Upper lobe of left lung (tissue), 6 donors: ENCODE measurements around the gene TNFRSF21. TPM values are rescaled to one million over a fixed set of nuclear protein-coding genes. Genes with fewer than 3 reads are reported as not detected.
A peak's percentile ranks its signal among the peaks of the same experiment; 100 is the strongest.

ENCODE experiments used
- ATAC-seq, 2 donors: fragments of 200-7000 bp; cut with Tn5 transposase; one replicate each; pipeline ENCODE4 v1.9.1; 2022; ENCODE audit warnings: mild to moderate bottlenecking in 2 of 2, moderate library complexity in 2 of 2; ENCODE audit not compliant: low FRiP score in 2 of 2
- DNase-seq, 2 donors: peaks; one replicate each; pipeline ENCODE4 v3.0.0-alpha.2; 2019 to 2020
- H3K27ac ChIP-seq, 4 donors: fragments of 200-600 bp; sonication (generic); one replicate each; pipeline ENCODE4 v1.5.1; 2016 to 2019
- H3K27me3 ChIP-seq, 4 donors: fragments of 200-600 bp; sonication (generic); one replicate each; pipeline ENCODE4 v1.5.1; 2017 to 2019
- H3K36me3 ChIP-seq, 4 donors: fragments of 200-600 bp; sonication (generic); one replicate each; pipeline ENCODE4 v1.5.1; 2016 to 2019
- H3K4me1 ChIP-seq, 4 donors: fragments of 200-600 bp; sonication (generic); one replicate each; pipeline ENCODE4 v1.5.1; 2018 to 2019
- H3K4me3 ChIP-seq, 4 donors: fragments of 200-600 bp; sonication (generic); one replicate each; pipeline ENCODE4 v1.5.1; 2017 to 2019; ENCODE audit warnings: mild to moderate bottlenecking in 2 of 4, moderate library complexity in 1 of 4
- H3K9me3 ChIP-seq, 4 donors: fragments of 200-600 bp; sonication (generic); one replicate each; pipeline ENCODE4 v1.5.1; 2018 to 2019
- EP300 ChIP-seq, 4 donors: sonication (generic); formaldehyde crosslinking; IDR thresholded peaks; one replicate each; pipeline ENCODE4 v1.5.1; 2017; ENCODE audit warnings: antibody characterized with exemption in 4 of 4, control low read depth in 2 of 4
- POLR2A ChIP-seq, 4 donors: fragments of 450-650 bp; IDR thresholded peaks; one replicate each; pipeline ENCODE4 v1.5.1; 2016 to 2017; ENCODE audit warnings: antibody characterized with exemption in 4 of 4, mild to moderate bottlenecking in 2 of 4
- POLR2AphosphoS5 ChIP-seq, 2 donors: sonication (generic); formaldehyde crosslinking; IDR thresholded peaks; one replicate each; pipeline ENCODE4 v1.5.1; 2017; ENCODE audit warnings: antibody characterized with exemption in 2 of 2
- WGBS, 2 donors: methylation state at CpG; one replicate each; pipeline ENCODE4 v1.1.5; 2017 to 2018; 5-methylcytosine and 5-hydroxymethylcytosine counted together
- total RNA-seq, 6 donors: library from RNA; depleted of rRNA in 4 of 6; stranded (reverse); fragments of >200 nt in 4 of 6; gene quantifications; one replicate each; pipeline versions ENCODE4 v1.1.0 to v1.2.1, GENCODE V29; 2016 to 2021
- TF ChIP-seq, protein P1 (sequence below), 6 experiments: fragments of 450-650 bp in 4 of 6; fragments of 200-600 bp in 2 of 6; sonication (generic) in 2 of 6; IDR thresholded peaks; one replicate each; pipeline ENCODE4 v1.5.1; 2016 to 2019; ENCODE audit warnings: antibody characterized with exemption in 6 of 6
- donor health status: DM: no; HTN: no; CAD: no; lungs with moderate emphysema.
- donor health status: DM: no; HTN: yes; CAD: no; lungs with severe emphysema.

TNFRSF21 gene
- total RNA-seq, 6 donors from 2014 or later = 11.7 to 56.1 (median 20.6) TPM

GRCh38 chr6:47182291-47182957 is 127.3 kb downstream of the TNFRSF21 start:
- H3K9me3 ChIP-seq = no peaks in the 10 kb centered on the region
- H3K27me3 ChIP-seq = no peaks in the 10 kb centered on the region
- TF ChIP-seq, protein P1, sequence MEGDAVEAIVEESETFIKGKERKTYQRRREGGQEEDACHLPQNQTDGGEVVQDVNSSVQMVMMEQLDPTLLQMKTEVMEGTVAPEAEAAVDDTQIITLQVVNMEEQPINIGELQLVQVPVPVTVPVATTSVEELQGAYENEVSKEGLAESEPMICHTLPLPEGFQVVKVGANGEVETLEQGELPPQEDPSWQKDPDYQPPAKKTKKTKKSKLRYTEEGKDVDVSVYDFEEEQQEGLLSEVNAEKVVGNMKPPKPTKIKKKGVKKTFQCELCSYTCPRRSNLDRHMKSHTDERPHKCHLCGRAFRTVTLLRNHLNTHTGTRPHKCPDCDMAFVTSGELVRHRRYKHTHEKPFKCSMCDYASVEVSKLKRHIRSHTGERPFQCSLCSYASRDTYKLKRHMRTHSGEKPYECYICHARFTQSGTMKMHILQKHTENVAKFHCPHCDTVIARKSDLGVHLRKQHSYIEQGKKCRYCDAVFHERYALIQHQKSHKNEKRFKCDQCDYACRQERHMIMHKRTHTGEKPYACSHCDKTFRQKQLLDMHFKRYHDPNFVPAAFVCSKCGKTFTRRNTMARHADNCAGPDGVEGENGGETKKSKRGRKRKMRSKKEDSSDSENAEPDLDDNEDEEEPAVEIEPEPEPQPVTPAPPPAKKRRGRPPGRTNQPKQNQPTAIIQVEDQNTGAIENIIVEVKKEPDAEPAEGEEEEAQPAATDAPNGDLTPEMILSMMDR (IDR thresholded peaks at IDR 0.05) = no peak
- TF ChIP-seq POLR2A (IDR thresholded peaks at IDR 0.05) (no peak), EP300 (IDR thresholded peaks at IDR 0.05) (no peak), POLR2AphosphoS5 (IDR thresholded peaks at IDR 0.05) (no peak)
- DNase-seq (peak in 1 of 2 donors; percentile 47), ATAC-seq (peak in 1 of 2 donors; percentile 86)
- 59 to 62% methylated on average over 6 of the region's 6 CpGs for WGBS, 2 donors
- H3K4me3 ChIP-seq = no peak overlapping the region
- peak overlapping the region in 1 of 4 donors; percentile 11 for H3K27ac ChIP-seq
- H3K36me3 ChIP-seq = no peaks in the 10 kb centered on the region
- no peaks in the 10 kb centered on the region for H3K4me1 ChIP-seq

DNA sequence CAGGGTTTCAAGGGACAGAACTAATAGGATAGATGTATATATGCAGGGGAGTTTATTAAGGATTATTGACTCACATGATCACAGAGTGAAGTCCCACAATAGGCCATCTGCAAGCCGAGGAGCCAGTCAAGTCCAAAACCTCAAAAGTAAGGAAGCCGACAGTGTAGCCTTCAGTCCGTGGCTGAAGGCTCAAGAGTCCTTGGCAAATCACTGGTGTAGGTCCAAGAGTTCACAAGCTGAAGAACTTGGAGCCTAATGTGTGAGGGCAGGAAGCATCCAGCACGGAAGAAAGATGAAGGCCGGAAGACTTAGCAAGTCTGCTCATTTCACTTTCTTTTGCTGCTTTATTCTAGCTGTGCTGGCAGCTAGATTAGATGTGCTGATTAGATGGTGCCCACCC is 128.0 kb downstream of the TNFRSF21 start:
- no peaks in the 10 kb centered on the region for H3K27me3 ChIP-seq
- no peak overlapping the region for H3K4me3 ChIP-seq
- TF ChIP-seq POLR2A (IDR thresholded peaks at IDR 0.05) (no peak), POLR2AphosphoS5 (IDR thresholded peaks at IDR 0.05) (no peak), EP300 (IDR thresholded peaks at IDR 0.05) (no peak)
- TF ChIP-seq, protein P1 (IDR thresholded peaks at IDR 0.05) = no peak
- H3K36me3 ChIP-seq = no peaks in the 10 kb centered on the region
- no peaks in the 10 kb centered on the region for H3K9me3 ChIP-seq
- peak in 1 of 2 donors; percentile 22 for ATAC-seq
- H3K4me1 ChIP-seq = no peaks in the 10 kb centered on the region
- DNase-seq = no peak
- WGBS, 2 donors = 65 to 85% methylated on average over 5 of the region's 5 CpGs
- no peak overlapping the region for H3K27ac ChIP-seq

Other genes with a start within 250 kb of the TNFRSF21 start
- 10 to 100 TPM; 22.0 to 86.5 (median 29.3) TPM for gene CD2AP, start 167.9 kb upstream of the TNFRSF21 start, total RNA-seq